Esophagus squamous epithelium (tissue), 5 donors: ENCODE results near the gene NTN3. TPM values are rescaled to one million over a fixed set of nuclear protein-coding genes. Genes with fewer than 3 reads are reported as not detected.

Experiments used
- DNase-seq: peaks from one replicate; lab custom pipeline; 2025; lab: John Stamatoyannopoulos, UW
- H3K27ac ChIP-seq, 4 donors: fragments of 200-600 bp; sonication (generic); one replicate each; pipeline ENCODE4 v1.5.1; 2016 to 2019; ENCODE audit warnings: mild to moderate bottlenecking in 1 of 4
- H3K27me3 ChIP-seq, 4 donors: fragments of 200-600 bp; sonication (generic); 1 replicate in 3 of 4; 2 replicates in 1 of 4; pipeline versions ENCODE4 v1.5.1 to v1.6.0; 2017 to 2021; ENCODE audit warnings: antibody characterized with exemption in 1 of 4
- H3K36me3 ChIP-seq, 3 donors: fragments of 200-600 bp; sonication (generic); one replicate each; pipeline ENCODE4 v1.5.1; 2016 to 2019
- H3K4me1 ChIP-seq, 3 donors: fragments of 200-600 bp; sonication (generic); one replicate each; pipeline ENCODE4 v1.5.1; 2017 to 2019
- H3K4me3 ChIP-seq, 4 donors: fragments of 200-600 bp; sonication (generic); 1 replicate in 3 of 4; 2 replicates in 1 of 4; pipeline ENCODE4 v1.5.1; 2016 to 2019; ENCODE audit warnings: mild to moderate bottlenecking in 2 of 4, moderate library complexity in 1 of 4
- H3K9me3 ChIP-seq, 3 donors: fragments of 200-600 bp; sonication (generic); one replicate each; pipeline ENCODE4 v1.5.1; 2016 to 2019
- POLR2A ChIP-seq, 4 donors: fragments of 450-650 bp; IDR thresholded peaks; one replicate each; pipeline ENCODE4 v1.6.1; 2017; ENCODE audit warnings: antibody characterized with exemption in 4 of 4, mild to moderate bottlenecking in 4 of 4, moderate library complexity in 3 of 4
- WGBS, 2 donors: methylation state at CpG; one replicate each; pipeline ENCODE4 v1.1.5; 2018; 5-methylcytosine and 5-hydroxymethylcytosine counted together
- intact Hi-C: fragments of 100-400 bp; cut with DNase I; formaldehyde crosslinking; loops from one replicate; pipeline ENCODE4 v1.15.0; 2022
- total RNA-seq, 4 donors: library from RNA; depleted of rRNA; stranded (reverse); fragments of >200 nt; gene quantifications; one replicate each; pipeline ENCODE4 v1.1.0, GENCODE V29; 2016
- TF ChIP-seq, protein P1 (sequence below), 6 experiments: fragments of 450-650 bp in 4 of 6; fragments of 200-600 bp in 2 of 6; sonication (generic) in 2 of 6; IDR thresholded peaks; one replicate each; pipeline ENCODE4 v1.5.1; 2016 to 2019; ENCODE audit warnings: antibody characterized with exemption in 6 of 6, mild to moderate bottlenecking in 4 of 6, moderate library complexity in 4 of 6
- donor health status: DM: yes; HTN: yes; CAD: no.

The NTN3 gene
- under 1 TPM in 1 of 4 donors, not detected in 3; 0.38 TPM for total RNA-seq

DNA sequence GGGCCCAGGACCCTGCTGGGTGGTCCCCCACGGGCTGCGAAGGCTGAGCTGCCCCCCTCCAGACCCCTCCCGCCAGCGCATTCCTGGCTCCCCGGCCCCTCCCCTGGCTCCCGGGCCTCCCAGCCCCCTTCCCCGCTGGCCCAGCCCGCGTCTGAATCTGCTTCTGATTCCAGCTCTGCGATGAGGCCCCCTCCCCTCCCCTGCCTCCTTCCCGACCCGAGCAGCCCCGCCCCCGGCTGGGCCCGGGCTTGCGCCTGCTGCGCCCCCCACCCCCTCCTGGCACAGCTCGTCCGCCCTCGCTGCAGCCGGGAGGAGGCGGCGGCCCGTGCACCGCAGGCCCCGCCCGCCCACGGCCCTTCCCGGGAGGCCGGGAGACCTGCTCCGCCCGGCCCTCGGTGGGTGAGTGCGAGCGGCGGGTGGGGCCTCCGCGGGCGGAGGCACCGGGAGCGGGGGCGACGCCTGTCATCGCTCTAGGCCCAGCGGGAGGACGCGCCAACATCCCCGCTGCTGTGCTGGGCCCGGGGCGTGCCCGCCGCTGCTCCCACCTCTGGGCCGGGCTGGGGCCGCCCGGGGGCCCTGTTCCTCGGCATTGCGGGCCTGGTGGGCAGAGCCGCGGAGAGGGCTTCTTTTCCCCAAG lies at the start of gene NTN3:
NTN3 (plus strand) TSS at position 282 of the 637 bp plus-strand sequence. CDS start 405 bp downstream, outside the sequence.
- peaks cover 4 to 77% (median 18%) of the 10 kb centered on the region in 4 donors for H3K27me3 ChIP-seq
- peaks cover 35 to 88% (median 64%) of the 10 kb centered on the region in 3 donors for H3K4me1 ChIP-seq

GRCh38 chr16:2422123-2422867 lies 48.8 kb upstream of the NTN3 start:
- WGBS, 2 donors = 69 to 92% methylated on average over 1 to 4 of the region's 7 CpGs
- Histone ChIP-seq H3K27me3 (peaks cover 0 to 17% (median 0%) of the 10 kb centered on the region in 4 donors), H3K4me3 (no peak overlapping the region), H3K36me3 (no peaks in the 10 kb centered on the region), H3K4me1 (no peaks in the 10 kb centered on the region), H3K9me3 (no peaks in the 10 kb centered on the region), H3K27ac (no peak overlapping the region)
- DNase-seq = no peak
- no peak for TF ChIP-seq POLR2A (IDR thresholded peaks at IDR 0.05)
- TF ChIP-seq, protein P1, sequence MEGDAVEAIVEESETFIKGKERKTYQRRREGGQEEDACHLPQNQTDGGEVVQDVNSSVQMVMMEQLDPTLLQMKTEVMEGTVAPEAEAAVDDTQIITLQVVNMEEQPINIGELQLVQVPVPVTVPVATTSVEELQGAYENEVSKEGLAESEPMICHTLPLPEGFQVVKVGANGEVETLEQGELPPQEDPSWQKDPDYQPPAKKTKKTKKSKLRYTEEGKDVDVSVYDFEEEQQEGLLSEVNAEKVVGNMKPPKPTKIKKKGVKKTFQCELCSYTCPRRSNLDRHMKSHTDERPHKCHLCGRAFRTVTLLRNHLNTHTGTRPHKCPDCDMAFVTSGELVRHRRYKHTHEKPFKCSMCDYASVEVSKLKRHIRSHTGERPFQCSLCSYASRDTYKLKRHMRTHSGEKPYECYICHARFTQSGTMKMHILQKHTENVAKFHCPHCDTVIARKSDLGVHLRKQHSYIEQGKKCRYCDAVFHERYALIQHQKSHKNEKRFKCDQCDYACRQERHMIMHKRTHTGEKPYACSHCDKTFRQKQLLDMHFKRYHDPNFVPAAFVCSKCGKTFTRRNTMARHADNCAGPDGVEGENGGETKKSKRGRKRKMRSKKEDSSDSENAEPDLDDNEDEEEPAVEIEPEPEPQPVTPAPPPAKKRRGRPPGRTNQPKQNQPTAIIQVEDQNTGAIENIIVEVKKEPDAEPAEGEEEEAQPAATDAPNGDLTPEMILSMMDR (IDR thresholded peaks at IDR 0.05) = no peak
- intact Hi-C loops = loop anchor here (10.0 kb wide), 2 partner anchors 73 to 77 kb away; partner anchors contain the start of gene ABCA3

More for the DNA sequence above, at the start of gene NTN3:
- no peaks in the 10 kb centered on the region for H3K36me3 ChIP-seq
- intact Hi-C loops = no loop called here
- H3K27ac ChIP-seq = no peak within 1 kb of the TSS
- H3K9me3 ChIP-seq = no peaks in the 10 kb centered on the region
- DNase-seq = no peak
- H3K4me3 ChIP-seq = peak within 1 kb of the TSS; percentile 0 to 58 (median 18)
- WGBS, 2 donors = no CpG with 5 or more reads among the region's 59 CpGs
- TF ChIP-seq POLR2A (IDR thresholded peaks at IDR 0.05) = no peak
- TF ChIP-seq, protein P1 (IDR thresholded peaks at IDR 0.05) = no peak

DNA sequence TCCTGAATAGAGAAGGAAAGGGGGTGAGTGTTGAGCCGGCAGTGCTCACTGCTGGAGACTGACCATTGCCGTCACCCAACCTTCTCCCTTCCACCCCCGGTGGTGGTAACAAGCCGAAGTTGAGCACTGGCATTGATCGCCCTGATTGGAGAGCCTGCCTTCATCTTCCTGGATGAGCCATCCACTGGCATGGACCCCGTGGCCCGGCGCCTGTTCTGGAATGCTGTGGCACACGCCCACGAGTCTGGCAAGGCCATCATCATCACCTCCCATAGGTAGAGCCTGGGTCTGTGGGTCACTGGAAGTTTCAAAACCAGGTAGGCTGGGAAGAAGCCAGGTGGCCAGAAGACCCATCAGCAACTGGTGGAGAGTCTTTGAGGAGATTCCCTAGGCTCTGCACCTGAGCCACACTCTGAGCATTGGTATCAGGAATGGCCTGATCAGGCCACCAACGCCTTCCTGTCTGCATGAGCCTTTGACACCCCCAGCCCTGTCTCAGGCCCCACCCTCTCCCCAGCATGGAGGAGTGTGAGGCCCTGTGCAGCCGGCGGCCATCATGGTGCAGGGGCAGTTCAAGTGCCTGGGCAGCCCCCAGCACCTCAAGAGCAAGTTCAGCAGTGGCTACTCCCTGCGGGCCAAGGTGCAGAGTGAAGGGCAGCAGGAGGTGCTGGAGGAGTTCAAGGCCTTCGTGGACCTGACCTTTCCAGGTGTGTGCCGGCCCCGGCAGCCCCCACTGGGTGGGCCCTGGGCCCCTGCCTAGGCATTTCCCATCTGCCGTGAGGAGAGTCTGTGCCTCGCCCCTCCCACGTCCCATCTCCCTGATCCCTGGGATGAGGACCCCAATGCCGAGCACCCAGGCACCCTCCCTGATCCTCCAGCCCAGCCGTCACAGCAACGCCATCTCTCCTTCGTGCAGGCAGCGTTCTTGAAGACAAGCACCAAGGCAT lies 46.8 kb upstream of the NTN3 start:
- peaks cover 0 to 5% (median 0%) of the 10 kb centered on the region in 4 donors for H3K27me3 ChIP-seq
- intact Hi-C loops = loop anchor here (10.0 kb wide), 2 partner anchors 70 to 80 kb away; partner anchors contain the start of gene ABCA3
- no peak for DNase-seq
- no peak overlapping the region for H3K27ac ChIP-seq
- H3K4me1 ChIP-seq = peaks cover 0 to 9% (median 5%) of the 10 kb centered on the region in 3 donors
- H3K4me3 ChIP-seq = no peak overlapping the region
- no peaks in the 10 kb centered on the region for H3K36me3 ChIP-seq
- WGBS, 2 donors = 82 to 88% methylated on average over 14 to 18 of the region's 25 CpGs
- H3K9me3 ChIP-seq = no peaks in the 10 kb centered on the region
- TF ChIP-seq POLR2A (IDR thresholded peaks at IDR 0.05) = no peak
- TF ChIP-seq, protein P1 (IDR thresholded peaks at IDR 0.05) = no peak

GRCh38 chr16:2425008-2425518 lies 46.0 kb upstream of the NTN3 start:
- WGBS, 2 donors = 82 to 83% methylated on average over 7 to 9 of the region's 9 CpGs

More at GRCh38 chr16:2425008-2425518, 46.0 kb upstream of the NTN3 start:
- intact Hi-C loops = loop anchor here (10.0 kb wide), 2 partner anchors 70 to 80 kb away; partner anchors contain the start of gene ABCA3
- Histone ChIP-seq H3K36me3 (no peaks in the 10 kb centered on the region), H3K27ac (no peak overlapping the region), H3K27me3 (peaks cover 0 to 5% (median 0%) of the 10 kb centered on the region in 4 donors), H3K9me3 (no peaks in the 10 kb centered on the region), H3K4me3 (no peak overlapping the region), H3K4me1 (peaks cover 4 to 15% (median 9%) of the 10 kb centered on the region in 3 donors)
- TF ChIP-seq, protein P1 (IDR thresholded peaks at IDR 0.05) = no peak
- TF ChIP-seq POLR2A (IDR thresholded peaks at IDR 0.05) = no peak
- DNase-seq = no peak
